Measurements from ENCODE around the gene FMN2.
"Not testable (repeated sequence)": the region's sequence is repeated elsewhere in the genome, so short reads cannot be mapped to it uniquely, and the experiment has no call there.

The FMN2 gene

DNA sequence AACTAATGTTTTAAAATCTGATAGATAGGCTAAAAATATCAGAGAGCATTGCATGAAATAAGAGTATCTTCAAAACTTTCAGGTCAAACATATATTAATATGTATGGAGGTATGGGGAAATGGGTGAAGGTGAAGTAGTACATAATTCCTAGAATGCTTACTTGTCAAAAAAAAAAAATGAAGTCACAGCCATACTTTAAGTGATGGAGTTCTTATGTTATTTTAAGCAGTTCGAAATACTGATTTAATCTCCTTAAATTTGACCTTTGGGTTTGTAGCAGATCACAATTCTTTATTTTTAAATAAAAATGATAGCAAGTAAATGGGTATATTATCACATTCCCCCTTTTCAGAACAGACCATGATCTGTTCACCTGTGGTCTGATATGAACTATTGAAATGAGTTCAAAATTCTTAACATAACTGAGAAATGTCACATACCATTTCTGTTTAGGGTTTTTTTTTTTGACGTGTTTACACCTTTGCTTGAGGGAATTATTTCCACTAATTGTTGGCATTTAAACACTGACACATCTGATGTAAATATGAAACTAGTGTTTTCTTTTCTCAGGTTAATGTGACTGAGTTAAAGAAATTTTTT, 300.1 kb downstream of the FMN2 start:
- DNase-seq = no peak

- no peak for DNase-seq
These were observed 302.7 kb downstream of the FMN2 start for GRCh38 chr1:240394353-240394752.

GRCh38 chr1:240395336-240395735, 303.7 kb downstream of the FMN2 start:
- DNase-seq = no peak

DNA sequence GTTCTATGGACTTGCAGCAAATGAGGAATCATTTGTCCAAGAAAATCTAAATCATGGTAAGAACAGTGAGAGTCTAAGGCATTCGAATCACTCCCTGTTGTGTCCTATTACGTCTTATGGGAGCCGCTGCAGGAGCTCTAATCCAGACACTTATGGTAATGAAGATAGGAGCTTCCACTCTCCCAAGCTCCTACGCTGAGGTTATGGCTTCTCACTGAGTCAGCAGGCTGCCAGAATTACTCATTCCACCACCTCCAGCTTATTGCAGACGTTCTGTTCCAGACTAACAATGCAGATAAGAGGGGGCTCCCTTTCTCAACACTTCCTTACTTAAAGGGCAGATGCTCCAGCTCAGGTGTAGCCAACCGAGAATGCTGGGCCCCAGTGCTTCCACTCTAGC, 307.7 kb downstream of the FMN2 start:
- DNase-seq = peak; percentile 44

DNA sequence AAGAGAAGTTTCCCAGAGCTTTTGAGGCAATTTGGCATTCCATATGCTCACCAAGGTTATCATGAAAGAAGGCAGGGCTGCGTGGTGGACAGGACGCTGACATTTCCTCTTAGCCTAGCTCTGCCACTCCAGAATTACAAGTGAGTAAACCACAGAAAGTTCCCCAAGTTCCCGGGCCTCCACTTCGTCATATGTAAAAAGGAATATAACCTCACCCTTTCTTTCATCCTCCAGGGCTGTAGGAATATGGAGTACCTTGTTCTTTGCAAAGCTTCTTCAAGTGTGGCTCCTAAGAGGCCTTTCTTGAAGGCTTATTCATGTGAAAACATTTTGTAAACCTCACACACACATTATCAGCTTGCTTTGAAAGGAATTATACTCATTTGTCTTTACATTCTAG, 310.0 kb downstream of the FMN2 start:
- no peak for DNase-seq

DNA sequence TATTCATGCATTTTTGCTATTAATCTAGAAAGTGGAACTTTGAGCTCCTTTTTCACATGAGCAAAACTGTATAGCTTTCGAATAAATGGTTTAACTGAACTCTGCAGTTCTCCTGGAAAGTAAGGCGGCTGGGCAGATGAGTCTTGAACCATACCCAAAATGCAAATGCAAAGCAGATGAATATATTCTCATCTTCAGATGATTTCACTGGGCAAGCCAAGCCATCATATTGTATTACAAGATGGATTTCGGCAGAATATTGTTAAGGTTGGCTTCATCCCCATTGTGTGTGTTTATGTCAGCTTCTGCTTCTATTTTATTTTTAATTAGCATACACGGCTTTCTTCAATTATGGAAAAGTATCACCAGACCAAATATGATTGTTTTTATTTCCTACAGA, 310.6 kb downstream of the FMN2 start:
- DNase-seq = no peak

DNA sequence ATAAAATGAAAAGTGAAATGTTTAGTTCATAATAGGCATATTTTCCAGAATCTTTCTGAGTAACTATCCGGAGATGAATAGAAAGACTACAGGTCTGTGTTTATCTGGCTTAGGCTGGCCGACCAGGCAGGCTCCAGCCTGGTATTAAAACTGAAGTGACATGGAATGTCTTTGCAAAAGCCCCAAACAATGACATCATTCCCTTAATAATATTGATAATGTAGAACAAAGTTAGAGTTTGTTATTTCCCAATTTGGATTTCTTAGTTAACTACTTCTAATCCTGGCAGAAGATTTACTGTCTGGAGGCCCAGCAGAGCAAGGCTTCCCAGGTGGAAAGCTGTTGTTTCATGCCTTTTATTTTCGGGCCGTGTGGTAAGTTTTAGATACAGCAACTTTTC, 312.6 kb downstream of the FMN2 start:
- no peak for DNase-seq

- DNase-seq = no peak
These were observed 314.1 kb downstream of the FMN2 start for GRCh38 chr1:240405751-240406150.

- no peak for DNase-seq
These were observed 315.7 kb downstream of the FMN2 start for GRCh38 chr1:240407407-240407806.

DNA sequence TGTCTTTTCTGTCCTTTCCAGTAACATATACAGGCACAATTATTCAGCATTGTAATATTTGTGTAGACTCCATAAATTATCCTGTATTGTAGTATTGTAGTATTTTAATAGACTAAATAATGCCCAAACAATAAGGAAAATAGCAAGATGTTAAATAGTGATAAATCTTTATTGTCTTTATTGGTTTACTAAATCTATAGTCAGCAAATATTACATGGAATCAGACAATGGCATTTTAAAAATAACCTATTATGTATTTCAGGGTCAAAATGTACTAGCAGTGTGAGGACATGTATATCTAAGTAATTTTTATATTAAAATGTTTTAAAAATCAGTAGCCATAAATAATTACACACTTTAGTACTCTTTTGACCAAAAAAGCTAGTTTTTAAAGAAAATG, 317.9 kb downstream of the FMN2 start:
- no peak for DNase-seq

- DNase-seq = no peak
These were observed 322.0 kb downstream of the FMN2 start for GRCh38 chr1:240413732-240414131.

DNA sequence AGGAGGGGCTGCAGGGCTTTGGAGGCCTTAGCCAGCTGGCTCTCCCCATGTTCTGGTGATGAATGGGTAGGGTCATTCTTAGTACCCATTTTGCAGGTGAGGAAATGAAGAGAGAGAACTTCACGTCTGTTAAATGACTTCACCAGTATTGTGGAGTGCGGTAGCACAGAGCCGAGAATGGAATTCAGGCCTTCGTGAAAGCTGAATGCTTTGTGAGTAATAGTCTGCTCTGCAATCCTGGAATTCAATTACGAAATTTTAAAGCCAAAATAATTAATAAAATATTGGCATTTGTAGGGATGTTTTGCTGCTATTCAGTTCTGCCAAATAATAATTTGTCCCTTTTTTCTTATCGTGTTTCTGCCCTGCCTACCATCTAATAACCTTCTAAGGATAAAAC, 322.6 kb downstream of the FMN2 start:
- no peak for DNase-seq

DNA sequence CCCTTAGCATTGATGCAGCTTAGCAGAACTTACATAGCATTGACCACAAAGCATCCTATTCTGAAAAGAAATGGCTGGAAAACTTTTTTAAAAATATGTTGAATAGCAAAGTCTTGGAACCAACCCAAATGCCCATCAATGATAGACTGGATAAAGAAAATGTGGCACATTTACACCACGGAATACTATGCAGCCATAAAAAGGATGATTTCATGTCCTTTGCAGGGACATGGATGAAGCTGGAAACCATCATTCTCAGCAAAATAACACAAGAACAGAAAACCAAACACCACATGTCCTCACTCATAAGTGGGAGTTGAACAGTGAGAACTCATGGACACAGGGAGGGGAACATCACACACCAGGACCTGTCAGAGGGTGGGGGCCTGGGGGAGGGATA, 323.3 kb downstream of the FMN2 start:
- DNase-seq = not testable (repeated sequence)

- no peak for DNase-seq
These were observed 323.8 kb downstream of the FMN2 start for GRCh38 chr1:240415532-240415931.

DNA sequence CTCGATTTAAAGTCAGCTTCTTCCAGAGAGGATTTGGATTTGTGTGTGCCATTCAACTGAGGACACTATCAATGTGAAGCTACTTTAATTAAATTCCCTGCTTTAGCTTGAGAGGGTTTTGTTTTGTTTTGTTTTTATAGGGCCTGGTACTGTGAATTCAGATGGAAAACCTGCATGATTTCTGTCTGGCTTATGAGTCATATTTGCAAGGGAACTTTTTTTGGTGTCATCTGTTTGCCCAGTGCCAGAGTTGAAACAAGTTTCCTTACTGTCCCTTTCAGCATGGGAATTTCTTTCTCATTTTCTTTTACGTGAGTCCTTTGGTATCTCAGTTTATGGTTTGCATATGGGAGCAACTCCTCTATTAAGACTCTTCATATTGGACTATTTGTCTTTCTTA, 325.6 kb downstream of the FMN2 start:
- DNase-seq = no peak

DNA sequence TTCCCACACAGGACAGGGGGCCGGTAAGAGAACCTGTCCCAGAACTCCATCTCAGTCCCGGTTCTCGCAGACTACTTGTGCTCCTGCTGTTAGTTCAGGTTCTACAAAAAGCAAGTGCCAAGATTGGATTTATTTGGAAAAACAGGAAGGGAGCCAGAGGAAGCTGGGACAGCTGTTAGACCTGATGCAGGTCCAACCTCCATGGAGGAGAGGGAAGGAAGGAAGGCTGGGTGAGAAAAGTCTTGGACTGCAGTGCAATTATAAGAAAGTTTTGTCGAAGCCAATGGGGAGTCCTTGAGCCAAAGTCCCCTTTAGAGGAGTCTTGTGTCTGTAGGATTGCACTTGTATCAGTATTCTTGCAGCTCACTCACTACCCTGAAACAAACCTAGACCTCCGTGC, 329.1 kb downstream of the FMN2 start:
- DNase-seq = no peak

- DNase-seq = no peak
These were observed 331.7 kb downstream of the FMN2 start for GRCh38 chr1:240423246-240423924.

DNA sequence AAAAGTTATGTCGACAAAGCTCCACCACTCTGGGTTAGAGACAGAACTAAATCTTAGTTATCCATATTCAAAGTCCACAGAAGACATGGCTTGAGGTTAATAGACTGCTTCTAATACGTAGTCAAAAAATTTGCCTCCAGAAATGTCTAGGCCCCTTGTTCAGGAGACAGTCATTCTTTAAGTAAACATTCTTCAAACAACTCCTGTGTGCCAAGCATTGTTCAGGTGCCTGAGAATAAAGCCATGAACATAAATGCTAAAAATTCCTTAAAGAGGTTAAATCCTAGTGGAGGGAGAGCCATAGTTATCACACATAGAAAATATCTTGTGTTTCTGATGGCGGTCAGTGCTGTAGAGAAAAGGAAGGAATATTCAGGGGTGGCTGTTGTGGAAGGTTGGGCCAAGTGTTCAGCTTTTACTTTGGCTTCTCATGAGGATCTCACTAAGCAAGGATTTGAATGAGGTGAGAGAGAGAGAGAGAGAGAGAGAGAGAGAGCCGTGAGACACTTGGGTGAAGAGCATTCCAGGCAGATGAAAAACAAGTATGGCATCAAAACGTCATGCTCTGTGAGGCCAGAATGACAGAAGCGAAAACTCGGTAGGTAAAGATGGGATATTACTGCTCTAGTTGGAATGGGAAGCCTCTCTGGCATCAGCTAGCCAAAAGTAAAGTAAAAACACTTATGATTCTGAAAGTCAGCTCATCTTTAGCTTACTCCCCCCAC, 333.2 kb downstream of the FMN2 start:
- no peak for DNase-seq

- no peak for DNase-seq
These were observed 334.4 kb downstream of the FMN2 start for GRCh38 chr1:240426051-240426450.

GRCh38 chr1:240435996-240436566, 344.4 kb downstream of the FMN2 start:
- no peak for DNase-seq

DNA sequence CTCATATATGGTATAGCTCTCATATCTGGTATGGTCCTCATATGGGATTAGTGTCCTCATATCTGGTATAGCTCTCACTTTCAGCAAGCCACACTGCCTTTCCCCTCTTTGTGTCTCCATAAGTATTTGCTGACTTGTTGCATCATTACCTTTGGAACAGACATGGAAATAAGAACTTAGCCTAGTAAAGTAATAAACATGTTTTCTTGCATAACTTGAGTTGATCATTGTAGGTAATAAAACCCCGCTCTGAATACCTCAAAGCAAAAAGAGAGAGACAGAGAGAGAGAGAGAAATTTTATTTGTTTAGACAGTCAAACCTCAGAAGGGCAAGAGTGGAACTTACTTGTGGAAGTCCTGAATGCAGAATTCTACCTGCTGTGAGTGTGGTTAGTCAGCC, 350.0 kb downstream of the FMN2 start:
- DNase-seq = no peak

DNA sequence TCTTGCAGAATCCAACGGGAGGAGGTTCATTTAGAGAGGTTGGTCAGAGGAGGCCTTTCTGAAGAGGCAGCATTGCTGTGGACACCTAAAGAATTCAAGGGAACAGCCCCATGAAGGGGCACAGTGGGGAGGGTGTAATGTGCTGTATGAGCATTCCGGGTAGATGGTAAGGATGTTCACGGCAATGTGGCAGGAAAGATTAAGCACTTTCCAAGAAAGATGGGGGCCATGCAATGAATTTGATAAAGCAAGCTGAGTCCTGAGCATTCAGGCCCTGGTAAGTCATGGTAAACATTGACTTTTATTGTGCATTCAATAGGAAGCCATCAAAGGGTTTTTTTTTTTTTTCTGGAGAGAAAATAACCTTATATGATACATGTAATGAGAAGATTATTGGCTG, 353.7 kb downstream of the FMN2 start:
- peak; percentile 19 for DNase-seq

DNA sequence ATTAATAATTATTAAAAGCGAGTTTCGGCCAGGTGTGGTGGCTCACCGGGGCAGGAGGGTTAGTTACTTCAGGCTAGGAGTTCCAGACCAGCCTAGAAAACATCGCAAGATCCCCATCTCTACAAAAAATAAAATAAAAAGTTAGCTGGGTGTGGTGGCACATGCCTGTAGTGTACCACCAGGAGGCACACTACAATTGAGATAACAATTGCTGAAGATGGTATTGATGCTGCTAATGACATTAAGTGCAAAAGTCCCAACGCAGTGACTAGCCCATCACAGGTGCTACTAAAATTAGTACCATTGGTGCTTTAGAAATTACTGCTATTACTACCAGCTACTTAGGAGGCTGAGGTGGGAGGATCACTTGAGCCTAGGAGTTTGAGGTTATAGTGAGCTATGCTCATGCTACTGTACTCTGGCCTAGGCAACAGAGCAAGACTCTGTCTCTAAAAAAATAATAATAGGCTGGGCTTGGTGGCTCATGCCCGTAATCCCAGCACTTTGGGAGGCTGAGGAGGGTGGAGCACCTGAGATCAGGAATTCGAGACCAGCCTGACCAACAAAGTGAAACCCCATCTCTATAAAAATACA, 363.6 kb downstream of the FMN2 start:
- DNase-seq = peak; percentile 39

GRCh38 chr1:240457203-240457602, 365.5 kb downstream of the FMN2 start:
- no peak for DNase-seq
